Endothelial cell (in vitro differentiated cells): Measurements from ENCODE around the gene AFMID. TPM values are rescaled to one million over a fixed set of nuclear protein-coding genes. Genes with fewer than 3 reads are reported as not detected.

Experiments
- DNase-seq: peaks from one replicate; pipeline ENCODE4 v3.0.0; 2021; ENCODE audit warnings: low spot score
- H3K27ac Mint-ChIP-seq: one replicate; pipeline ENCODE4 v1.8.0; 2021; ENCODE audit warnings: mixed read lengths, inconsistent platforms; ENCODE audit not compliant: unreplicated experiment
- H3K27me3 Mint-ChIP-seq: one replicate; pipeline ENCODE4 v1.8.0; 2021; ENCODE audit warnings: mild to moderate bottlenecking, moderate library complexity, mixed read lengths, inconsistent platforms; ENCODE audit not compliant: unreplicated experiment
- H3K36me3 Mint-ChIP-seq: one replicate; pipeline ENCODE4 v1.8.0; 2021; ENCODE audit warnings: mild to moderate bottlenecking, low read depth, mixed read lengths, inconsistent platforms; ENCODE audit not compliant: unreplicated experiment
- H3K4me1 Mint-ChIP-seq: one replicate; pipeline ENCODE4 v1.8.0; 2021; ENCODE audit warnings: mild to moderate bottlenecking, mixed read lengths, inconsistent platforms; ENCODE audit not compliant: unreplicated experiment
- H3K4me3 Mint-ChIP-seq: one replicate; pipeline ENCODE4 v1.8.0; 2021; ENCODE audit warnings: mild to moderate bottlenecking, mixed read lengths, inconsistent platforms; ENCODE audit not compliant: unreplicated experiment
- H3K9me3 Mint-ChIP-seq: one replicate; pipeline ENCODE4 v1.8.0; 2021; ENCODE audit warnings: mixed read lengths, inconsistent platforms; ENCODE audit not compliant: unreplicated experiment
- total RNA-seq: library from RNA; stranded (reverse); fragmentation: NEBNext Ultra II Directional; extraction: Animal tissue kit (Norgen Biotek cat#: 25700); gene quantifications from one replicate; pipeline ENCODE4 v1.2.1, GENCODE V29; 2021; ENCODE audit not compliant: unreplicated experiment
- TF ChIP-seq, protein P1 (sequence below): fragments of 200-600 bp; sonication (generic); IDR thresholded peaks from one replicate; pipeline ENCODE4 v1.5.0; 2021; ENCODE audit warnings: antibody characterized with exemption; ENCODE audit not compliant: unreplicated experiment

AFMID gene
- total RNA-seq, 1 donor from 2014 or later: 135 TPM

DNA sequence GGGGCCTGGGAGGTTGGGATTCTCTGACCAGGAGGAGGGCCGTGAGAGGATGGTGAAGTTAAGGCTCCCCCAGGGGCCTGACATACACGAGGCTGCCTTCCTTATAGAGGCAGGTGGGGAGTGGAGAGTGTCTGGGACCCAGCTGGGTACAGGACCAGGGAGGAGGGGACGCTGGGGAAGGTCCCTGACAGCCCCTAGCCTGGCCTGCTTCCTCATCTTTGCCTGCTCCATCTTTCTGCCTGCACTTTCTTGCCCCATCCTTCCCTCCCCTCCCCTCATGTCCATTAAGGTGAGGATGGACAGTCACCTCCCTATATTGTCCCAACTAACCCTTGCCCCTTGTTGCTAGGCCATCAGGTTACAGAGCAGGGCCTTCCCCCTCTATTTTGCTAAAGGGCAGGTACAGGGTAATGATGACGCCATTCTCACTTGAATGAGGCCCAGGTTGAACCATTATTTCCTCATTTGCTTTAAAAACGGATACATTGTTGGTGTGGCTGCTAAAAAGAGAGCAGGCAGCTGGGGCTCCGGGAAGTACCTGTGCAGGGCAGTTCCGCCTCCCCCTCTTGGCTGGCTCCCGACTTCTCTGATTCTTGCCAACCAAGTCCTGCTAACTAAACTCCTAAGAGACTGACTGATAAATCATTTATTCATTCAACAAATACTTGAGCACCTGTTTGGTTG is 39.7 kb upstream of the AFMID start:
- TF ChIP-seq, protein P1, sequence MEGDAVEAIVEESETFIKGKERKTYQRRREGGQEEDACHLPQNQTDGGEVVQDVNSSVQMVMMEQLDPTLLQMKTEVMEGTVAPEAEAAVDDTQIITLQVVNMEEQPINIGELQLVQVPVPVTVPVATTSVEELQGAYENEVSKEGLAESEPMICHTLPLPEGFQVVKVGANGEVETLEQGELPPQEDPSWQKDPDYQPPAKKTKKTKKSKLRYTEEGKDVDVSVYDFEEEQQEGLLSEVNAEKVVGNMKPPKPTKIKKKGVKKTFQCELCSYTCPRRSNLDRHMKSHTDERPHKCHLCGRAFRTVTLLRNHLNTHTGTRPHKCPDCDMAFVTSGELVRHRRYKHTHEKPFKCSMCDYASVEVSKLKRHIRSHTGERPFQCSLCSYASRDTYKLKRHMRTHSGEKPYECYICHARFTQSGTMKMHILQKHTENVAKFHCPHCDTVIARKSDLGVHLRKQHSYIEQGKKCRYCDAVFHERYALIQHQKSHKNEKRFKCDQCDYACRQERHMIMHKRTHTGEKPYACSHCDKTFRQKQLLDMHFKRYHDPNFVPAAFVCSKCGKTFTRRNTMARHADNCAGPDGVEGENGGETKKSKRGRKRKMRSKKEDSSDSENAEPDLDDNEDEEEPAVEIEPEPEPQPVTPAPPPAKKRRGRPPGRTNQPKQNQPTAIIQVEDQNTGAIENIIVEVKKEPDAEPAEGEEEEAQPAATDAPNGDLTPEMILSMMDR: no peak
- H3K27me3 Mint-ChIP-seq: peaks cover 8% of the 10 kb centered on the region
- peaks cover 18% of the 10 kb centered on the region for H3K4me1 Mint-ChIP-seq
- H3K9me3 Mint-ChIP-seq: no peaks in the 10 kb centered on the region
- H3K27ac Mint-ChIP-seq: no peak overlapping the region
- H3K36me3 Mint-ChIP-seq: peaks cover 3% of the 10 kb centered on the region
- no peak overlapping the region for H3K4me3 Mint-ChIP-seq
- DNase-seq: no peak

DNA sequence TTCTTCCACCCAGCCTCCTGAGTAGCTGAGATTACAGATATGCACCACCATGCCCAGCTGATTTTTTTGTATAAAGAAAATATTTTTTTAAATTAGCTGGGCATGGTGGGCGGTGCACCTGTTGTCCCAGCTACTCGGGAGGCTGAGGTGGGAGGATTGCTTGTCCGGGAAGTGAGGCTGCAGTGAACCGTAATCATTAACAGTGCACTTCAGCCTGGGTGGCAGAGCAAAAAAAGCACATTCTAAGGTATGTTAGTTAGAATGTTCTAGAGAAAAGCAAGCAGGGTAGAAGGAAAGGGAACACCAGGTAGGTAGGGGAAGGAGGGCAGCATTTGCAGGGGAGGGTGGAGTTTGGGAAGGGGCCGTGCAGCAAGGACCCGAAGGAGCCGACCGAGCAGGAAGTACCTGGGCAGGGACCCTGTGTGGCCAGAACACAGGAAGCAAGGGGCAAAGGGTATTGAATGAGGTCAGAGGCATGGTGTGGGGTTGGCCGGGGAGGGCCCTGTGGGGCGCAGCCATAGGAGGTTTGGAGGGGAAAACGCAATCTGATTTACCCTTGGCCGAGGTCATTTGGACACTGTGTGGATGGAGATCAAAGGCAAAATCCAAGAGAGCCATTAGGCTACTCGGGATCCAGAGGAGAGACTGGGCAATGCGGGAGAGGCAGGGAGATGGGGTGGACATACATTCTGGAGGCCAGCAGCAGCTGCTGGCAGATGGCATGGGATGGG is 38.7 kb upstream of the AFMID start:
- DNase-seq: no peak
- Mint-ChIP-seq H3K9me3 (no peaks in the 10 kb centered on the region), H3K4me3 (no peak overlapping the region), H3K4me1 (peaks cover 19% of the 10 kb centered on the region), H3K36me3 (no peaks in the 10 kb centered on the region), H3K27ac (no peak overlapping the region), H3K27me3 (peaks cover 10% of the 10 kb centered on the region)
- TF ChIP-seq, protein P1: no peak

DNA sequence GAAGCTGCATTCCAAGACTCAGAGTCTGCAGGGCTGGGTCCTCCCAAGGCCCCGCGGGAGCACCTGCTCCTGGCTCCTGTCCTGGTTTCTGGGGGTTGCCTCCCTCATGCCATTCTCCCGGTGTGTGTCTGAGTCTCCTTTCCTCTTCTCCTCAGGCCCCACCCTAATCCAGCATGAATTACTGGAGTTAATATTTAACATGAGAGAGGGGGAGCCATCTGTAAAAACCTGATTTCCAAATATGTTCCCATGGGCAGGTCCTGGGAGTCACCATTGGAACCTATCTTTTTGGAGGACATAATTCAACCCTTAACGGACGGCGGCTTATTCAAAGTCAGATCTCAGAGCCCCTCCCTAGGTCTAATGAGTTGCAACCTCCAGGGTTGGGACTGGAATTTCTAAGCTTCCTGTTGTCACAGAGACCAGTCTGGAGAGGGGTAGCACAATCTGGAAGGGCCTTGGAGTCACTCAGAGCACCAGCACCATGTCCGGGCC is 35.6 kb upstream of the AFMID start:
- no peaks in the 10 kb centered on the region for H3K9me3 Mint-ChIP-seq
- H3K27ac Mint-ChIP-seq: peak overlapping the region; percentile 97
- TF ChIP-seq, protein P1: no peak
- H3K36me3 Mint-ChIP-seq: no peaks in the 10 kb centered on the region
- H3K27me3 Mint-ChIP-seq: peaks cover 8% of the 10 kb centered on the region
- H3K4me1 Mint-ChIP-seq: peaks cover 27% of the 10 kb centered on the region
- H3K4me3 Mint-ChIP-seq: no peak overlapping the region
- no peak for DNase-seq

DNA sequence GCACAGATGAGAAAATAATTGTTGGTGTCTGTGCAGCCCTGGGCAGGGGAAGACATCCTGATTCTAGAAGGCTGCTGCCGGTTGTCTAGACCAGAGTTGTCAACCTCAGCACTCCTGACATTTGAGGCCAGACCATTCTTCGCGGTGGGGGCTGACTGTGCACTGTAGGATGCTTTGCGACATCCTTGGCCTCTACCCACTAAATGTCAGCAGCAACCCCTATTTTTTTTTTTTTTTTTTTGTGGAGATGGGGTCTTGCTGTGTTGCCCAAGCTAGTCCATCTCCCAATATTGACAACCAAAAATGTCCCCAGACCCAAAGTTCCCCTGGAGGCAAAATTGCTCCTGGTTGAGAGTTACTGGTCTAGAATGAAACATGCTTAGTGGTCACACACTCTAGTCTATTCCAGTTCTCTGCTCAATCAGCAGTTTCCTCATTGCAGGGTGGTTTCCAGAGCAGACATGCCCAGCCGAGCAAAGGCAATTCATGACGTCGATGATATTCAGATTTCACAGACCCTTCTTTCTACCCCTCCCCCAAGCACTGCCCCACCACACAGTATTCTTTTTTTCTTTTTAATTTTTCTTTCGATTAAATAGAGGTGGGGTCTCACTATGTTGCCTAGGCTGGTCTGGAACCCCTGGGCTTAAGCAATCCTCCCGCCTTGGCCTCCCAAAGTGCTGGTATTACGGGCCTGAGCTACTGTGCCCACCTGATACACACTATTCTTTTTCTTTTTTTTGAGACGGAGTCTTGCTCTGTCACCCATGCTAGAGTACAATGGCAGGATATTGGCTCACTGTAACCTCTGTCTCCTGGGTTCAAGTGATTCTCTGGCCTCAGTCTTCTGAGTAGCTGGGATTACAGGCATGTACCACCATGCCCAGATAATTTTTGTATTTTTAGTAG is 32.0 kb upstream of the AFMID start:
- H3K4me3 Mint-ChIP-seq: no peak overlapping the region
- peaks cover 3% of the 10 kb centered on the region for H3K36me3 Mint-ChIP-seq
- H3K27me3 Mint-ChIP-seq: peaks cover 8% of the 10 kb centered on the region
- peak overlapping the region; percentile 74 for H3K27ac Mint-ChIP-seq
- H3K9me3 Mint-ChIP-seq: no peaks in the 10 kb centered on the region
- H3K4me1 Mint-ChIP-seq: peaks cover 20% of the 10 kb centered on the region
- TF ChIP-seq, protein P1: no peak
- DNase-seq: no peak
